HepG2 (cell line): ENCODE measurements around the gene TIMM44. TPM values are rescaled to one million over a fixed set of nuclear protein-coding genes. Genes with fewer than 3 reads are reported as not detected.
A peak's percentile ranks its signal among the peaks of the same experiment; 100 is the strongest.

ENCODE experiments used
- ATAC-seq: fragments of 200-7000 bp; cut with Tn5 transposase; 3 replicates; pipeline ENCODE4 v1.9.1; 2020; ENCODE audit warnings: mild to moderate bottlenecking, moderate library complexity
- BruUV-seq: library from RNA; stranded (reverse); fragments of 400-500 nt; replicated peaks from 2 replicates; lab custom pipeline; 2021; lab: Mats Ljungman, UMichigan
- CTCF ChIA-PET: fragments of 300-600 bp; formaldehyde crosslinking; extraction: SDS; loops from one replicate; lab custom pipeline; 2021; ENCODE audit warnings: low total read pairs, inconsistent platforms, low intra/inter-chr PET ratio; lab: Yijun Ruan, JAX
- POLR2A ChIA-PET: fragments of 350-600 bp; sonication (Branson Sonifier 250); formaldehyde crosslinking; loops from one replicate; lab custom pipeline; 2020; ENCODE audit warnings: antibody characterized with exemption, inconsistent platforms; lab: Yijun Ruan, JAX
- DNase-seq: peaks from one replicate; pipeline ENCODE4 v3.0.0-alpha.2; 2015; ENCODE audit warnings: low spot score
- FAIRE-seq: peaks from 3 replicates; lab custom pipeline; 2011; peaks lifted over from hg19 to GRCh38; lab: Jason Lieb, UNC
- H2AFZ ChIP-seq: one replicate; pipeline ENCODE4 v1.6.1; 2011; ENCODE audit warnings: low read length, inconsistent platforms
- H3K27ac ChIP-seq: fragments of 300-600 bp; 3 replicates; pipeline ENCODE4 v1.8.0; 2011; ENCODE audit warnings: mixed run types, mild to moderate bottlenecking, mixed read lengths, low read length, inconsistent platforms; ENCODE audit not compliant: insufficient read depth; ENCODE audit errors: extremely low read length
- H3K27me3 ChIP-seq, 2 experiments: fragments of 200-600 bp in 1 of 2; 2 replicates in 1 of 2; 3 replicates in 1 of 2; pipeline versions ENCODE4 v1.6.0 to v1.8.0; 2011; ENCODE audit warnings: low read length in 2 of 2, mild to moderate bottlenecking in 2 of 2, moderate library complexity in 2 of 2, inconsistent platforms in 1 of 2; ENCODE audit not compliant: insufficient read depth in 2 of 2, control insufficient read depth in 1 of 2
- H3K36me3 ChIP-seq, 2 experiments: fragments of 200-600 bp in 1 of 2; replicated peaks in 1 of 2; 2 replicates in 1 of 2; 3 replicates in 1 of 2; pipeline versions ENCODE4 v1.5.1 to v1.8.0; 2011; ENCODE audit warnings: low read length in 2 of 2, inconsistent platforms in 1 of 2; ENCODE audit not compliant: insufficient read depth in 2 of 2, control insufficient read depth in 1 of 2
- H3K4me1 ChIP-seq: 2 replicates; pipeline ENCODE4 v1.5.1; 2012; ENCODE audit warnings: low read length, inconsistent platforms; ENCODE audit not compliant: insufficient read depth
- H3K4me2 ChIP-seq: 2 replicates; pipeline ENCODE4 v1.6.0; 2011; ENCODE audit warnings: low read depth, low read length, inconsistent platforms
- H3K4me3 ChIP-seq, 3 experiments: fragments of 200-600 bp in 1 of 3; sonication (generic), shearing (Covaris generic) in 1 of 3; replicated peaks in 1 of 3; 2 replicates each; pipeline ENCODE4 v1.5.1; 2011 to 2016; ENCODE audit warnings: low read length in 3 of 3, inconsistent platforms in 2 of 3, low read depth in 2 of 3, mild to moderate bottlenecking in 2 of 3, control low read depth in 1 of 3, mixed read lengths in 1 of 3; ENCODE audit not compliant: insufficient read depth in 1 of 3
- H3K79me2 ChIP-seq: one replicate; pipeline ENCODE4 v1.6.1; 2011; ENCODE audit warnings: low read length, inconsistent platforms; ENCODE audit not compliant: insufficient read depth
- H3K9ac ChIP-seq: 2 replicates; pipeline ENCODE4 v1.6.0; 2011; ENCODE audit warnings: mild to moderate bottlenecking, low read depth, low read length, inconsistent platforms; ENCODE audit not compliant: insufficient read depth
- H3K9me3 ChIP-seq: 2 replicates; pipeline ENCODE4 v1.5.1; 2012; ENCODE audit warnings: mild to moderate bottlenecking, low read length
- H4K20me1 ChIP-seq: 2 replicates; pipeline ENCODE4 v1.6.0; 2011; ENCODE audit warnings: inconsistent platforms, mild to moderate bottlenecking, low read length, moderate library complexity; ENCODE audit not compliant: insufficient read depth
- ATM ChIP-seq: fragments of 450-650 bp; IDR thresholded peaks from 2 replicates; pipeline ENCODE4 v1.7.1; 2017; ENCODE audit warnings: mild to moderate bottlenecking, borderline replicate concordance
- CEBPB ChIP-seq: IDR thresholded peaks from 2 replicates; pipeline ENCODE4 v1.6.1; 2011; ENCODE audit warnings: low read depth, low read length, improper control_type of control experiment, borderline replicate concordance
- JARID2 ChIP-seq: sonication (generic); formaldehyde crosslinking; IDR thresholded peaks from 2 replicates; pipeline ENCODE4 v1.8.1; 2023; ENCODE audit warnings: missing genetic modification reagents, inconsistent platforms; ENCODE audit not compliant: insufficient replicate concordance
- MLX ChIP-seq: IDR thresholded peaks from 2 replicates; pipeline ENCODE4 v1.6.1; 2016
- PREB ChIP-seq: sonication (generic); formaldehyde crosslinking; IDR thresholded peaks from 2 replicates; pipeline ENCODE4 v1.4.0; 2020; ENCODE audit warnings: missing genetic modification reagents
- PTBP1 ChIP-seq: fragments of 200-400 bp; formaldehyde crosslinking; IDR thresholded peaks from 2 replicates; pipeline ENCODE4 v1.6.1; 2018; ENCODE audit warnings: low read length, low read depth; ENCODE audit not compliant: poor library complexity, severe bottlenecking
- ZBTB2 ChIP-seq: sonication (generic); formaldehyde crosslinking; IDR thresholded peaks from 2 replicates; pipeline ENCODE4 v1.8.0; 2022; ENCODE audit warnings: low read depth, missing genetic modification reagents
- ZBTB8A ChIP-seq: sonication (generic); formaldehyde crosslinking; IDR thresholded peaks from 2 replicates; pipeline ENCODE4 v1.4.0; 2020; ENCODE audit warnings: mild to moderate bottlenecking, low read depth, missing genetic modification reagents, borderline replicate concordance
- ZNF256 ChIP-seq: sonication (generic); formaldehyde crosslinking; conservative IDR thresholded peaks from 2 replicates; pipeline ENCODE4 v1.4.0; 2020; ENCODE audit warnings: missing genetic modification reagents
- WGBS: methylation state at CpG from one replicate; pipeline ENCODE4 v1.1.6; 2017; ENCODE audit warnings: low lambda C conversion rate; 5-methylcytosine and 5-hydroxymethylcytosine counted together
- in situ Hi-C: cut with HindIII; loops from 2 replicates; pipeline ENCODE4 v1.10.0; 2017; ENCODE audit warnings: low pct_unique_long_range_greater_than_20kb; ENCODE audit not compliant: extremely low pct_ligation_motif_present
- intact Hi-C: fragments of 100-400 bp; cut with micrococcal nuclease; formaldehyde crosslinking; loops from one replicate; pipeline ENCODE4 v1.10.0; 2022; ENCODE audit not compliant: unreplicated experiment
- polyA plus RNA-seq, 8 experiments: library from polyadenylated mRNA; depleted of rRNA in 3 of 8; stranded (reverse) in 7 of 8; unstranded in 1 of 8; fragments of >200 nt; fragmentation: Illumina TruSeq in 4 of 8; extraction: Trizol in 4 of 8; gene quantifications; 2 replicates each; pipeline versions ENCODE4 v1.2.1 to v1.2.3, GENCODE V29; 2011 to 2016; ENCODE audit warnings: low read depth in 4 of 8, missing spikeins in 1 of 8, mixed read lengths in 1 of 8; ENCODE audit not compliant: insufficient read depth in 1 of 8
- total RNA-seq, 5 experiments: library from RNA; depleted of rRNA; stranded (reverse); fragments of >200 nt; fragmentation: Illumina TruSeq; extraction: Trizol; gene quantifications; 2 replicates each; pipeline ENCODE4 v1.2.3, GENCODE V29; 2016; ENCODE audit warnings: low read depth in 1 of 5

Gene TIMM44
- total and polyA plus RNA-seq, 2 of the 13 experiments (the other 11 are each of a cell fraction or from before 2014, with no cell fraction given) = 42.9 to 72.6 TPM

- CTCF ChIA-PET = no interaction called here
- H3K4me2 ChIP-seq = no peak overlapping the region
- TF ChIP-seq PREB (no peak), ZNF256 (CRISPR knock-in tag) (no peak), ATM (no peak), JARID2 (no peak), ZBTB8A (no peak), PTBP1 (no peak), CEBPB (no peak), MLX (no peak), ZBTB2 (CRISPR knock-in tag) (no peak)
- TF ChIP-seq, all 625 proteins: peak for 0
- no peak for FAIRE-seq
- Histone ChIP-seq H3K9me3 (no peaks in the 10 kb centered on the region), H3K4me1 (peaks cover 25% of the 10 kb centered on the region), H3K4me3 (no peak overlapping the region), H3K27ac (no peak overlapping the region), H3K79me2 (no peaks in the 10 kb centered on the region), H2AFZ (no peak overlapping the region), H3K36me3 (peaks cover 5 to 10% of the 10 kb centered on the region in 2 experiments; a peak in 2 of 5 replicates), H3K9ac (no peak overlapping the region), H3K27me3 (no peaks in the 10 kb centered on the region; a peak in 1 of 5 replicates), H4K20me1 (peaks cover 5% of the 10 kb centered on the region; the same call in 1 of the 2 replicates)
- in situ Hi-C loops (loop anchor here (5.0 kb wide), 1 partner anchor 70 kb away; no protein-coding TSS in a partner anchor), intact Hi-C loops (no loop called here)
- ATAC-seq = no peak
- no peak for DNase-seq
- BruUV-seq = TSS peak; percentile 42
- WGBS = 94% methylated on average over 13 of the region's 31 CpGs
- POLR2A ChIA-PET = interaction anchor here (1.4 to 5.4 kb wide), 3 partner anchors 21 to 53 kb away, joined by 7 to 85 read pairs (median 67); partner anchors contain the start of gene TIMM44
Measured at GRCh38 chr19:7921967-7922835, 21.3 kb downstream of the TIMM44 start.
